RWPE1 (cell line): ENCODE results near the gene PRDX2.
A peak's percentile ranks its signal among the peaks of the same experiment; 100 is the strongest.

Source experiments
- CTCF ChIA-PET: fragments of 350-600 bp; sonication (Branson Sonifier 250); formaldehyde crosslinking; extraction: SDS; loops from one replicate; lab custom pipeline; 2021; lab: Yijun Ruan, JAX
- POLR2A ChIA-PET: fragments of 400-600 bp; formaldehyde crosslinking; extraction: SDS; loops from one replicate; lab custom pipeline; 2020; ENCODE audit warnings: antibody characterized with exemption; ENCODE audit not compliant: low non-redundant PET; lab: Yijun Ruan, JAX
- DNase-seq: peaks from one replicate; pipeline ENCODE4 v3.0.0; 2012; ENCODE audit warnings: low spot score
- H3K27ac ChIP-seq: fragments of 450-650 bp; 2 replicates; pipeline ENCODE4 v1.5.1; 2017
- CTCF ChIP-seq: fragments of 450-650 bp; conservative IDR thresholded peaks from 2 replicates; pipeline ENCODE4 v1.5.1; 2017; ENCODE audit warnings: low read depth, mild to moderate bottlenecking

PRDX2 gene

GRCh38 chr19:12749938-12750521 is 51.6 kb downstream of the PRDX2 start:
- DNase-seq = no peak
- ChIA-PET POLR2A (no interaction called here), CTCF (interaction anchor here (1.1 to 1.3 kb wide), 2 partner anchors 11 to 98 kb away, joined by 4 to 10 read pairs; no protein-coding TSS in a partner anchor)
- peak overlapping the region; percentile 85 for H3K27ac ChIP-seq
- no peak for TF ChIP-seq CTCF

- ChIA-PET POLR2A (no interaction called here), CTCF (interaction anchor here (1.2 to 2.0 kb wide), 2 partner anchors 9 kb away, joined by 5 to 11 read pairs; no protein-coding TSS in a partner anchor)
- peak overlapping the region; percentile 85 for H3K27ac ChIP-seq
- no peak for DNase-seq
- no peak for TF ChIP-seq CTCF
These were observed 53.1 kb downstream of the PRDX2 start for GRCh38 chr19:12748489-12748888.
